K562 (cell line): ENCODE data around the gene LCTL. TPM values are rescaled to one million over a fixed set of nuclear protein-coding genes. Genes with fewer than 3 reads are reported as not detected.

Experiments
- ARHGAP35 ChIP-seq: fragments of 450-650 bp; IDR thresholded peaks from 2 replicates; pipeline ENCODE4 v1.6.1; 2018; ENCODE audit not compliant: partially characterized antibody
- BCOR ChIP-seq: fragments of 450-650 bp; IDR thresholded peaks from 2 replicates; pipeline ENCODE4 v1.6.1; 2016
- CREB3L1 ChIP-seq: fragments of 450-650 bp; IDR thresholded peaks from 2 replicates; pipeline ENCODE4 v1.6.1; 2014; ENCODE audit warnings: low read depth, mild to moderate bottlenecking, moderate library complexity, borderline replicate concordance
- JUN ChIP-seq, 2 experiments: sonication (generic) in 1 of 2; formaldehyde crosslinking in 1 of 2; IDR thresholded peaks; 2 replicates each; pipeline versions ENCODE4 v1.6.1 to v1.8.0; 2012 to 2022; ENCODE audit warnings: borderline replicate concordance in 2 of 2, mild to moderate bottlenecking in 2 of 2, improper control_type of control experiment in 1 of 2, low read depth in 1 of 2, low read length in 1 of 2, missing genetic modification reagents in 1 of 2
- MAFG ChIP-seq: fragments of 450-650 bp; conservative IDR thresholded peaks from 2 replicates; pipeline ENCODE4 v1.6.1; 2016; ENCODE audit warnings: missing genetic modification characterization, missing compliant biosample characterization
- NCOR1 ChIP-seq: fragments of 450-650 bp; IDR thresholded peaks from 2 replicates; pipeline ENCODE4 v1.6.1; 2016; ENCODE audit warnings: mild to moderate bottlenecking, moderate library complexity
- NELFE ChIP-seq: IDR thresholded peaks from 2 replicates; pipeline ENCODE4 v1.6.1; 2011; ENCODE audit warnings: mild to moderate bottlenecking; ENCODE audit not compliant: insufficient read depth, insufficient read length
- NUFIP1 ChIP-seq: fragments of 450-650 bp; IDR thresholded peaks from 2 replicates; pipeline ENCODE4 v1.6.1; 2018; ENCODE audit not compliant: partially characterized antibody
- PHB2 ChIP-seq: fragments of 450-650 bp; IDR thresholded peaks from 2 replicates; pipeline ENCODE4 v1.6.1; 2017; ENCODE audit warnings: low read depth
- PHF21A ChIP-seq: fragments of 450-650 bp; IDR thresholded peaks from 2 replicates; pipeline ENCODE4 v1.6.1; 2017; ENCODE audit warnings: low read depth, borderline replicate concordance
- SOX6 ChIP-seq: fragments of 450-650 bp; IDR thresholded peaks from 2 replicates; pipeline ENCODE4 v1.6.1; 2014; ENCODE audit warnings: mild to moderate bottlenecking
- TBP ChIP-seq: optimal IDR thresholded peaks from 2 replicates; pipeline ENCODE3; 2011; ENCODE audit warnings: low read depth, low read length, improper control_type of control experiment
- TCF7 ChIP-seq: sonication (generic); IDR thresholded peaks from 2 replicates; pipeline ENCODE4 v1.6.1; 2016; ENCODE audit warnings: antibody characterized with exemption, borderline replicate concordance
- TEAD4 ChIP-seq, 2 experiments: sonication (generic) in 1 of 2; formaldehyde crosslinking in 1 of 2; IDR thresholded peaks; 2 replicates each; pipeline versions ENCODE4 v1.6.1 to v1.8.0; 2012 to 2022; ENCODE audit warnings: borderline replicate concordance in 1 of 2, inconsistent platforms in 1 of 2, low read length in 1 of 2, mild to moderate bottlenecking in 1 of 2, missing genetic modification reagents in 1 of 2
- ZNF174 ChIP-seq: fragments of 250-450 bp; sonication (Bioruptor Pico); IDR thresholded peaks from 2 replicates; pipeline ENCODE4 v1.4.0; 2020; ENCODE audit warnings: mild to moderate bottlenecking
- ZNF232 ChIP-seq: sonication (generic); formaldehyde crosslinking; IDR thresholded peaks from 2 replicates; pipeline ENCODE4 v1.8.0; 2022; ENCODE audit warnings: mild to moderate bottlenecking, missing genetic modification reagents
- ZNF347 ChIP-seq: fragments of 450-650 bp; formaldehyde crosslinking; IDR thresholded peaks from 2 replicates; pipeline ENCODE4 v1.4.0; 2020; ENCODE audit warnings: low read depth, mild to moderate bottlenecking, moderate library complexity
- ZNF717 ChIP-seq: fragments of 250-450 bp; sonication (Bioruptor Pico); IDR thresholded peaks from 2 replicates; pipeline ENCODE4 v1.5.0; 2021
- polyA plus RNA-seq, 8 experiments: library from polyadenylated mRNA; depleted of rRNA in 4 of 8; stranded (reverse) in 5 of 8; unstranded in 3 of 8; fragments of >200 nt; fragmentation: Nextera tagmentation in 2 of 8; fragmentation: Illumina TruSeq in 1 of 8; extraction: Ambion mirVana in 2 of 8; extraction: Trizol in 1 of 8; gene quantifications; 2 replicates each; pipeline versions ENCODE4 v1.2.1 to v1.2.3, GENCODE V29; 2011 to 2014; ENCODE audit warnings: inconsistent platforms in 1 of 8, missing spikeins in 1 of 8
- total RNA-seq, 7 experiments: library from RNA; depleted of rRNA in 6 of 7; stranded (reverse); fragments of >200 nt in 6 of 7; fragmentation: Illumina TruSeq in 2 of 7; extraction: Trizol in 2 of 7; gene quantifications; 2 replicates each; pipeline versions ENCODE4 v1.2.1 to v1.2.3, GENCODE V29; 2011 to 2021; ENCODE audit warnings: low replicate concordance in 1 of 7
- TF ChIP-seq, protein P1 (sequence below): fragments of 450-650 bp; IDR thresholded peaks from 2 replicates; pipeline ENCODE4 v1.6.1; 2017; ENCODE audit warnings: antibody characterized with exemption, mild to moderate bottlenecking
- TF ChIP-seq, protein P2 (sequence below): IDR thresholded peaks from 2 replicates; pipeline ENCODE4 v1.6.1; 2011; ENCODE audit warnings: borderline replicate concordance, low read depth, mild to moderate bottlenecking, moderate library complexity, low read length; ENCODE audit not compliant: insufficient read depth, poor library complexity, severe bottlenecking

Gene LCTL
- total and polyA plus RNA-seq, 9 of the 15 experiments (the other 6 are each of a cell fraction or from before 2014, with no cell fraction given): 0.08 to 0.31 (median 0.17) TPM; not detected in 6

DNA sequence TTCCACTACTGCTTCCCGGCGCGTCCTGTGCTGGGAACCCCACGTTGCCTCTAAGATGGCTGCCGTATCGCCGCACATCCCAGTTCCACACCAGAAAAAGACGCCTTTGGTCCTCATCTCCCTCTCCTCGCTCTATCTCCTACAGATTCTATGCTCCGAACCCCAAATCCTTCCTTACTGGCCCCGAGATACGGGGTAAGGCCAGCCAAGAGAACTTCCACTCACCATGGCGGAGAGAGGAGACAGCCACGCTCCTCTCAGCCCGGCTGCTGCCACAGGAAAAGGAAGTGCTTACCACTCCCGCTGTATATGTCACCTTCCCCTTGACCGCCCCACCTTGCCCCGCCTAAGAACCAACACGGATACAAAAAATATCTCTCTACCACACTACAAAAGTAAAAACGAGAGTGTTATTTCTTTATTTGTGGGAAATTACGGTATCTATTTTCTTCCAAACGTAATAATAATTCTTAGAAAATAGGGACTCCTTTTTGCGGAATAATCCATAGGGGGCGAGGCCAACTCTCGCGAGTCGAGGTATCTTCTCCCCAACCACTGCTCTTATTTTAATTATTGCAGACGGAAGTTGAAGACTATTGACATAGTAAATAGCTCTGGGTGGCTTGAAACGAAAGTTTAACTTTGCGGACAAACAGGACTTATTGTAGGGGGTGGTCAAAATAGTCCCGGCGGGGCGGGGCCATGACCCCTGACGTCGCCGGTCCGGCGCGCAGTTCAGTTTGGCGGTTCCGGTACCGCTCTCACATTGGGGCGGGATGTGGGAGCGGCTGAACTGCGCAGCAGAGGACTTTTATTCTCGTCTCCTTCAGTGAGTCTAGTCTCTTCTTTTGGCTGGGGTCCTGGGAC lies 61.0 kb downstream of the LCTL start, which contains the start of the genes RPL4 and ZWILCH (continued):
- TF ChIP-seq JUN (IDR thresholded peaks at IDR 0.05; ENCODE audit: borderline replicate concordance, low read depth, low read length) (0 out of 2 replicates have a peak, but pooled peaks have one; percentile 12), JUN (CRISPR knock-in tag; IDR thresholded peaks at IDR 0.05; ENCODE audit: borderline replicate concordance) (no peak), CREB3L1 (peak; percentile 83; the same call in 1 of the 2 replicates), MAFG (tag) (no peak), TCF7 (no peak), SOX6 (no peak), ZNF717 (CRISPR knock-in tag) (no peak), PHF21A (no peak), TEAD4 (IDR thresholded peaks at IDR 0.05; ENCODE audit: low read length) (peak; percentile 19; the same call in 1 of the 2 replicates), TEAD4 (CRISPR knock-in tag; IDR thresholded peaks at IDR 0.05; ENCODE audit: borderline replicate concordance) (no peak), ARHGAP35 (peak; percentile 89), ZNF174 (CRISPR knock-in tag) (no peak), NCOR1 (peak; percentile 59), NELFE (peak; percentile 36), BCOR (peak; percentile 65), PHB2 (0 out of 2 replicates have a peak, but pooled peaks have one; percentile 31), TBP (no peak), ZNF232 (no peak), NUFIP1 (no peak), ZNF347 (CRISPR knock-in tag) (no peak)
- TF ChIP-seq, protein P1, sequence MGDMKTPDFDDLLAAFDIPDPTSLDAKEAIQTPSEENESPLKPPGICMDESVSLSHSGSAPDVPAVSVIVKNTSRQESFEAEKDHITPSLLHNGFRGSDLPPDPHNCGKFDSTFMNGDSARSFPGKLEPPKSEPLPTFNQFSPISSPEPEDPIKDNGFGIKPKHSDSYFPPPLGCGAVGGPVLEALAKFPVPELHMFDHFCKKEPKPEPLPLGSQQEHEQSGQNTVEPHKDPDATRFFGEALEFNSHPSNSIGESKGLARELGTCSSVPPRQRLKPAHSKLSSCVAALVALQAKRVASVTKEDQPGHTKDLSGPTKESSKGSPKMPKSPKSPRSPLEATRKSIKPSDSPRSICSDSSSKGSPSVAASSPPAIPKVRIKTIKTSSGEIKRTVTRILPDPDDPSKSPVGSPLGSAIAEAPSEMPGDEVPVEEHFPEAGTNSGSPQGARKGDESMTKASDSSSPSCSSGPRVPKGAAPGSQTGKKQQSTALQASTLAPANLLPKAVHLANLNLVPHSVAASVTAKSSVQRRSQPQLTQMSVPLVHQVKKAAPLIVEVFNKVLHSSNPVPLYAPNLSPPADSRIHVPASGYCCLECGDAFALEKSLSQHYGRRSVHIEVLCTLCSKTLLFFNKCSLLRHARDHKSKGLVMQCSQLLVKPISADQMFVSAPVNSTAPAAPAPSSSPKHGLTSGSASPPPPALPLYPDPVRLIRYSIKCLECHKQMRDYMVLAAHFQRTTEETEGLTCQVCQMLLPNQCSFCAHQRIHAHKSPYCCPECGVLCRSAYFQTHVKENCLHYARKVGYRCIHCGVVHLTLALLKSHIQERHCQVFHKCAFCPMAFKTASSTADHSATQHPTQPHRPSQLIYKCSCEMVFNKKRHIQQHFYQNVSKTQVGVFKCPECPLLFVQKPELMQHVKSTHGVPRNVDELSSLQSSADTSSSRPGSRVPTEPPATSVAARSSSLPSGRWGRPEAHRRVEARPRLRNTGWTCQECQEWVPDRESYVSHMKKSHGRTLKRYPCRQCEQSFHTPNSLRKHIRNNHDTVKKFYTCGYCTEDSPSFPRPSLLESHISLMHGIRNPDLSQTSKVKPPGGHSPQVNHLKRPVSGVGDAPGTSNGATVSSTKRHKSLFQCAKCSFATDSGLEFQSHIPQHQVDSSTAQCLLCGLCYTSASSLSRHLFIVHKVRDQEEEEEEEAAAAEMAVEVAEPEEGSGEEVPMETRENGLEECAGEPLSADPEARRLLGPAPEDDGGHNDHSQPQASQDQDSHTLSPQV: peak; percentile 17; the same call in 1 of the 2 replicates
- TF ChIP-seq, protein P2, sequence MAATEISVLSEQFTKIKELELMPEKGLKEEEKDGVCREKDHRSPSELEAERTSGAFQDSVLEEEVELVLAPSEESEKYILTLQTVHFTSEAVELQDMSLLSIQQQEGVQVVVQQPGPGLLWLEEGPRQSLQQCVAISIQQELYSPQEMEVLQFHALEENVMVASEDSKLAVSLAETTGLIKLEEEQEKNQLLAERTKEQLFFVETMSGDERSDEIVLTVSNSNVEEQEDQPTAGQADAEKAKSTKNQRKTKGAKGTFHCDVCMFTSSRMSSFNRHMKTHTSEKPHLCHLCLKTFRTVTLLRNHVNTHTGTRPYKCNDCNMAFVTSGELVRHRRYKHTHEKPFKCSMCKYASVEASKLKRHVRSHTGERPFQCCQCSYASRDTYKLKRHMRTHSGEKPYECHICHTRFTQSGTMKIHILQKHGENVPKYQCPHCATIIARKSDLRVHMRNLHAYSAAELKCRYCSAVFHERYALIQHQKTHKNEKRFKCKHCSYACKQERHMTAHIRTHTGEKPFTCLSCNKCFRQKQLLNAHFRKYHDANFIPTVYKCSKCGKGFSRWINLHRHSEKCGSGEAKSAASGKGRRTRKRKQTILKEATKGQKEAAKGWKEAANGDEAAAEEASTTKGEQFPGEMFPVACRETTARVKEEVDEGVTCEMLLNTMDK: no peak
